ENCODE measurements around the gene EPSTI1.
"Not testable (repeated sequence)": the region's sequence is repeated elsewhere in the genome, so short reads cannot be mapped to it uniquely, and the experiment has no call there.

Gene EPSTI1, protein sequence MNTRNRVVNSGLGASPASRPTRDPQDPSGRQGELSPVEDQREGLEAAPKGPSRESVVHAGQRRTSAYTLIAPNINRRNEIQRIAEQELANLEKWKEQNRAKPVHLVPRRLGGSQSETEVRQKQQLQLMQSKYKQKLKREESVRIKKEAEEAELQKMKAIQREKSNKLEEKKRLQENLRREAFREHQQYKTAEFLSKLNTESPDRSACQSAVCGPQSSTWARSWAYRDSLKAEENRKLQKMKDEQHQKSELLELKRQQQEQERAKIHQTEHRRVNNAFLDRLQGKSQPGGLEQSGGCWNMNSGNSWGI

DNA sequence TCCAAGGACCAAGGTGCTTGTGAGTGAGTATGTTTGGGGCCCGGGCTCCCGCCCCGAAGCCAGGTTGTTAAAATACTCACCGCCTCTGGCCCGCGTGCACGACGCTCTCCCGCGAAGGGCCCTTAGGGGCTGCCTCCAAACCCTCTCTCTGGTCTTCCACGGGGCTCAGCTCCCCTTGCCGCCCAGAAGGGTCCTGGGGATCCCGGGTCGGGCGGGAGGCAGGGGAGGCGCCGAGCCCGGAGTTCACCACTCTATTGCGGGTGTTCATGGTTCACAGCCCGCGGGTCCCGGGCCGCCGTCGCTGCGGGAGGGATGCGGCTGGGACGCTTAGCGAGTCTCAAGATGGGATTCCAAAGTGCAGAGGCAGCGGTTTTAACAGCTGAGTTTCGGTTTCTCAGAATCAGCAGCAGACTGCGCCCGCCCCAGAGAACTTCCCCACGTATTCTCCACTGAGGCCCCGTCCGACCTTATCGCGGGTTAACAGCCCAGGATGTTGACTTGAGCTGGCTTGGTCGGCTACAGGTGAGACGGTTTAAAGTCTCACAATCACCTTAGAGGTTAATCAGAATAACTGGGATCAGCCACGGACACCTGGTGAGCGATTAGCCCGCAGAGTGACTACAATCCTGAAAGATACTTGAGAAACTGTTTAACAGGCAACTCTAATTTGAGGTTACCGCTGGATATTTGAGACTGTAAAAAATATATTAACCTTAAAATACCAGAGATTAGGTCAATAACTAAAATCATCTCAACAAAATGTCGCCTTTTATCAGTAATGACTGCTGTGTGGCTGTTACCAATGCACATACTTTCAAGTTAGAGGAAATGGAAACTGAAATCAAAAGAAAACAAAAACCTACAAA is at the start of gene EPSTI1:
TSS of gene EPSTI1 (minus strand) at position 344 of the 866 bp plus-strand sequence. CDS start at position 268, 76 bp downstream.
- DNase-seq (ENCODE audit: low spot score) (no peak), FAIRE-seq (no peak)

DNA sequence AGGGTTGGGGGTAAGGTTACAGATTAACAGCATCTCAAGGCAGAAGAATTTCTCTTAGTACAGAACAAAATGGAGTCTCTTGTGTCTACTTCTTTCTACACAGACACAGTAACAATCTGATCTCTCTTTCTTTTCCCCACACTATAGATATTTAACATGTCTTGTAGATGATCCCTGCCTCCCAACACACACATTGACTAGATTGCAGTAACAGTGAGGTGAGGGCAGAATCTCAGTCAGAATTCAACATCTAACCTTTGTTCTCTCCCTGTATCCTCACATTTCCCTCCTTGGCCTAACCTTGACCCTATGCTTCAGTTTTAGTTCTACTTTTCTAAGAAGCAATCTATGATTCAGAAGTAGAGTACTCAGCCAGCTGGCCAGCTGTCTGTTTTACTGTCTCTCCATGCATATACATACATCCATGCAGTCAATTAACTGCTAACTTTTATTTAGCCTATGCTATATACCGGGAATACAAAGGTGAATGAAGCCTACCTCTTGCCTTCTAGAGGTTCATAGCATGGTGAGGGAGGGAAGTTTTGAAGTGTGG is 49.4 kb upstream of the EPSTI1 start:
- FAIRE-seq (no peak), DNase-seq (ENCODE audit: low spot score) (no peak)

DNA sequence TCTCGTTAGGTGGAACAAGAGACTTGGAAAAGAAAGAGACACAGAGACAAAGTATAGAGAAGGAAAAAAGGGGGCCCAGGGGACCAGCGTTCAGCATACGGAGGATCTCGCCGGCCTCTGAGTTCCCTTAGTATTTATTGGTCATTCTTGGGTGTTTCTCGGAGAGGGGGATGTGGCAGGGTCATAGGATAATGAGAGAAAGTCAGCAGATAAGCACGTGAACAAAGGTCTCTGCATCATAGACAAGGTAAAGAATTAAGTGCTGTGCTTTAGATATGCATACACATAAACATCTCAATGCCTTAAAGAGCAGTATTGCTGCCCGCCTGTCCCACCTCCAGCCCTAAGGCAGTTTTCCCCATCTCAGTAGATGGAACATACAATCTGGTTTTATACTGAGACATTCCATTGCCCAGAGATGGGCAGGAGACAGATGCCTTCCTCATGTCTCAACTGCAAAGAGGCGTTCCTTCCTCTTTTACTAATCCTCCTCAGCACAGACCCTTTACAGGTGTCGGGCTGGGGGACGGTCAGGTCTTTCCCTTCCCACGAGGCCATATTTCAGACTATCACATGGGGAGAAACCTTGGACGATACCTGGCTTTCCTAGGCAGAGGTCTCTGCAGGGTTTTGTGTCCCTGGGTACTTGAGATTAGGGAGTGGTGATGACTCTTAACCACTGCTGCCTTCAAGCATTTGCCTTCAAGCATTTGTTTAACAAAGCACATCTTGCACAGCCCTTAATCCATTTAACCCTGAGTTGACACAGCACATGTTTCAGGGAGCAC is 48.7 kb upstream of the EPSTI1 start:
- not testable (repeated sequence) for FAIRE-seq; DNase-seq (ENCODE audit: low spot score)

GRCh38 chr13:43039966-43040365 is 47.9 kb upstream of the EPSTI1 start:
- no peak for DNase-seq (ENCODE audit: low spot score)
- FAIRE-seq = no peak

DNA sequence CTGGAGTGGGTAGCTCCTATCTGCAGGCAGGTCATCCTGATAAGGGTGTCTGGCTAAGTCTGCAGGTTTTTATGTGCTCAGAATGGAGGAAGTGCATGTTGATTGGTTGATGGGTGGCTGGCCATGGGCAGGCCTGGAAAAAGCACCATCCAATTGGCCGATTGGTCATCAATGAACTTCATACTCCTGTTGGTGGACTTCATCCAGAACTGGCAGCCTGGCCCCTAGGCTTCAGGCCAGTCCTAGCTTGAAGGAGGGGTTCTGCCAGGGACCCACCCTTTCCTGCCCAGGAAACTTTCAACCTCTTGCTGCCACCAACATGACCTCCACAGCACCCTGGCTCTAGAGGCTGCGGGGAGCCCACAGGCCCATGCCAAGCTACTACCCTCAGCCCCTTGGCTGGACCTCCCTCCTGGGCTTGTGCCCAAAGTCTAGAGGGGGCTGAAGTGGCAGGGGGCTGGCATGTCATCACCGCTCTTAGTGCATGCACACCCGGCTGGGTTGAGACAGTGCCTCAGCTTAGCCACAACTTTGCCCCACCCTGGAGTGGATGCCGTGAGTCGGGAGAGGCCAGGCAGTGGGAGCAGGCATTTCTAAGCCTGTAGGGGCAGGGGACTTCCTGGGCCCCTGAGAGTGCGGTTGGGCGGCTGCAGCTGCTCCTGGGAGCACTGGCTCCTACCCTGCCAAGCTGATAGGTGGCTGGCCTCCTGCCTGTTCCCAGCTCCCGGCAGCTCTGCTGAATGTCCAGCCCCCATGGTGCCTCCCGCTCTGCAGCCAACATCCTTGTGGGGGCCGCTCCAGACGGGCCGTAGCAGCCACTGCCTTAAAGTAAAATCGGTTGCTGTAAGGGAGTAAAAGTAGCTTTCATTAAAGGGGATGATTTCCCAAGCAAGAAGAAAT is 44.6 kb upstream of the EPSTI1 start:
- DNase-seq (ENCODE audit: low spot score) (no peak), FAIRE-seq (no peak)

GRCh38 chr13:43033038-43033437 is 41.0 kb upstream of the EPSTI1 start:
- DNase-seq (ENCODE audit: low spot score) (no peak), FAIRE-seq (no peak)

DNA sequence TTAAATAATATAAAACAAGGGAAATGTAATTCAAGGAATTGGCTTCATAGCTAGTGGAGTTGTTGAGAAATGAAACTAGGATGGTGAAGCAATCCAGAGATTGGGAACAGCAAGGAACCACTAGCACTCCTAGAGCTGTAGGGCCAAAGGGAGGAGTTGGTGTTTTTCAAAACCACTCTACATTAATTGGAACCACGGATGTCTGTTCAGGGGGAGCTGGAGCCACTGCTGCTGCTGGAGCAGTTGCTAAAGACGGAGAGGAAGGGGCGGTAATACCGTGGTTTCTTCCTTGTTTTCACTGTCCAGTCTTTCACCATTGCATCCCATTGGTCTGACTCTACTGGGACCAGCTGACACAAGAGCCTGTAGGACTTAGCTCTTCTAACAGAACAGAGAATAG is 39.8 kb upstream of the EPSTI1 start:
- DNase-seq (ENCODE audit: low spot score) = no peak
- no peak for FAIRE-seq

DNA sequence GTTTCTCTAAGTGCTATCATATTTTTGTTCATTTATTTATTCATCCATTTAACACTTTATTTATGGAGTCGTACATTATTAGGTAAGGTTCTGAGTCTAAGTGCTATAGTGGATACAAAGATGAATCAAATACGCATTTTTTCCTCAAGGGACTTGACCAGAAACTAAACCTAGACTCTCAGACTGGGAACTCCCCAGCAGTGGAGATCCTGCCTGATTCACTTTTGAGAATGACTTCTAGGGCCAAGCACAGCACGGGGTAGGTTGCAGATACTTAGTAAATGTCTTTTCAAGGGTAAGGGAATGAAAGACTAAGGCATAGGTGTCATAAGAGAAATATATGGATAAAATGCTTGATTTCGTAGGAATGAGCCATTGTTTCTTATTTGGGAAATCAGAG is 38.5 kb upstream of the EPSTI1 start:
- no peak for FAIRE-seq

DNA sequence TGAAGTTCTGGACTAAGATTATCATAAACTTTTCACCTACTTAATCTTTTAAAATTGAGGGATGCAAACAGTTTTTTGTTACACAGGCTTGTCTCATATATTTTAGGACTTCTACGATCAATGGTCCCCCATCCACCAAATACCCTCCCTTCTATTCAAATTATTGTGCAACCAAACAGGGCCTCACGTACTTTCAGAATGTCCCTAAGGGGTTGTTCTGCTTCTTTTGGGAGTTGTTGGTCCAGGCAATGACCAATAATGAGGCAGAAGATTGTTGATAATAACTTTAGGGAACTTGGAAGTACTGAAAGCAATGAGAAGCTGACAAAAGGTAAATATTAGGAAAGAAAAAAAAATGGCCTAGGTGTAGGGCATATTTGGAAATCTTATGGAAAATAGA is 34.2 kb upstream of the EPSTI1 start:
- FAIRE-seq = no peak
- DNase-seq (ENCODE audit: low spot score) = no peak

More for the DNA sequence above, 38.5 kb upstream of the EPSTI1 start:
- DNase-seq (ENCODE audit: low spot score) = no peak

- no peak for FAIRE-seq
- DNase-seq (ENCODE audit: low spot score) = peak; percentile 46
Measured at GRCh38 chr13:43023289-43023963, 31.4 kb upstream of the EPSTI1 start, which contains the start of gene DNAJC15. DNAJC15 (plus strand) TSS chr13:43023586; CDS start chr13:43023627, 41 bp downstream.

DNA sequence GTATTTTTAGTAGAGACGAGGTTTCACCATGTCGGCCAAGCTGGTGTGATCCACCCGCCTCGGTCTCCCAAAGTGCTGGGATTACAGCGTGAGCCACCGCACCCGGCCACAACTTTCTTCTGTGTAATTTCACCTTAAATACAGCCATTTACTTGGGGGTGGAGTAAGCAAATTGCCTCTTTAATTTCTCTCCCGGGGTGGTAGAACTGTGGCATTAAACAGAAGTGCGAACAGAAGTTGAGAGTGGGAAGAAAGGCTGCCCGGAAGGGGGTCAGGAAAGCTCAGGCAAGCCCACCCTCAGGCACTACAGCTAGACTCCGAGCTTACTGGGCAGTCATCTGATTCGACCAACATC is 30.9 kb upstream of the EPSTI1 start:
- FAIRE-seq (no peak), DNase-seq (ENCODE audit: low spot score) (no peak)

DNA sequence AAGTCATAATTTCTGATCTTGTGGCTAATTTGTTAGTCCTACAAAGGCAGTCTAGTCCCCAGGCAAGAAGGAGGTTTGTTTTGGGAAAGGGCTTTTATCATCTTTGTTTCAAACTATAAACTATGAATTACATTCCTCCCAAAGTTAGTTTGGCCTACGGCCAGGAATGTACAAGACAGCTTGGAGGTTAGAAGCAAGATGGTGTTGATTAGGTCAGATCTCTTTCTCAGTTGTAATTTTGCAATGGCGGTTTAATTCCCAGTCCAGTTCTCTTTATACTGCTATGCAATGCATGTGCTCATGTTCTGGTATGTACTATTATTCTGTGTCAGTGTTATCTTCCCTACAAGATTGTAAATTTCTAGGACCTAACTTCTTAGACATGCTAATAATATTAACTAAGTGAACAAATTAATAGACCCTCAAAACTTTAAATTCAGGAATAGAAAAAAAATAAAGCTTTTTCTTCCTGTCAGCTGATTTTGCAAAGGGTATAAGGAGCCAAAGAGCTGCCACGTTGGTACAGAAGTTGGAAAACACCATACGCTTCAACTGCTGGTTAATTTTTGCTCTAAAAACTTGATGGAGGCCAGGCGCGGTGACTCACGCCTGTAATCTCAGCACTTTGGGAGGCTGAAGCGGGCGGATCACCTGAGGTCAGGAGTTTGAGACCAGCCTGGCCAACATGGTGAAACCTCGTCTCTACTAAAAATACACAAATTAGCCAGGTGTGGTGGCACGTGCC is 30.1 kb upstream of the EPSTI1 start:
- FAIRE-seq (no peak), DNase-seq (ENCODE audit: low spot score) (no peak)

- FAIRE-seq = no peak
- no peak for DNase-seq (ENCODE audit: low spot score)
Measured at GRCh38 chr13:43020794-43021193, 28.8 kb upstream of the EPSTI1 start.

GRCh38 chr13:43019811-43020210 is 27.8 kb upstream of the EPSTI1 start:
- DNase-seq (ENCODE audit: low spot score) (no peak), FAIRE-seq (no peak)

GRCh38 chr13:43016226-43016625 is 24.2 kb upstream of the EPSTI1 start:
- no peak for DNase-seq (ENCODE audit: low spot score)
- FAIRE-seq = no peak

GRCh38 chr13:43014162-43014561 is 22.1 kb upstream of the EPSTI1 start:
- DNase-seq (ENCODE audit: low spot score) (no peak), FAIRE-seq (no peak)

DNA sequence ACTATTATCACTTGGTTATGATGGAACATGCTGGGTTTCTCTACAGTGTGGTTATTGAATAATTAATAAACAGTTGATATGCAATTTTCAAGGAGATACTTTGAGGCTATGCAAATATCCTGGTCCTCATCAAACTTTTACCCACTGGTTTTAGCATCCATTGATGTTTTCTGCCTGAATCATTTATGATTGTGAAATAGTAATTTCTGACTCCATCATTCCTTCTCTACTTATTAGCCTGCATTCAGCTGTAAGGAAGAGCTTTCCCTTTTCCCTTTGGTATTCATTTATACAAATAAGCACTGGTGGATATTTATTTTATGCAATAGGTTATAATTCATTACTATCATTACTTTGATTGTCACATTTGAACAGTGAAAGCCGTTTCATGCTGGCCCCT is 17.5 kb upstream of the EPSTI1 start:
- FAIRE-seq (no peak), DNase-seq (ENCODE audit: low spot score) (no peak)

GRCh38 chr13:43008596-43008995 is 16.6 kb upstream of the EPSTI1 start:
- FAIRE-seq (no peak), DNase-seq (ENCODE audit: low spot score) (no peak)
